Stomach (tissue), 9 donors: ENCODE results near the gene MYO9B. TPM values are rescaled to one million over a fixed set of nuclear protein-coding genes. Genes with fewer than 3 reads are reported as not detected.

Source experiments
- DNase-seq, 2 donors: peaks; one replicate each; pipeline versions ENCODE4 v3.0.0 to v3.0.0-alpha.2; 2013 to 2019
- H3K27ac ChIP-seq, 5 donors: fragments of 200-600 bp in 4 of 5; sonication (generic) in 4 of 5; one replicate each; pipeline ENCODE4 v1.5.1; 2013 to 2019; ENCODE audit warnings: mild to moderate bottlenecking in 1 of 5, moderate library complexity in 1 of 5
- H3K27me3 ChIP-seq, 3 donors: fragments of 200-600 bp; sonication (generic); one replicate each; pipeline ENCODE4 v1.5.1; 2017 to 2019; ENCODE audit warnings: mixed run types in 1 of 3
- H3K36me3 ChIP-seq, 4 donors: fragments of 200-600 bp; sonication (generic); 1 replicate in 3 of 4; 2 replicates in 1 of 4; pipeline ENCODE4 v1.5.1; 2016 to 2019
- H3K4me1 ChIP-seq, 4 donors: fragments of 200-600 bp; sonication (generic); one replicate each; pipeline ENCODE4 v1.5.1; 2016 to 2019
- H3K4me3 ChIP-seq, 4 donors: fragments of 200-600 bp; sonication (generic) in 3 of 4; one replicate each; pipeline ENCODE4 v1.5.1; 2016 to 2019; ENCODE audit warnings: mild to moderate bottlenecking in 1 of 4
- H3K9me3 ChIP-seq, 4 donors: fragments of 200-600 bp; sonication (generic); one replicate each; pipeline ENCODE4 v1.5.1; 2016 to 2019
- CTCF ChIP-seq, 7 experiments: fragments of 450-650 bp in 4 of 7; fragments of 200-600 bp in 3 of 7; sonication (generic) in 3 of 7; IDR thresholded peaks; one replicate each; pipeline ENCODE4 v1.5.1; 2016 to 2019; ENCODE audit warnings: antibody characterized with exemption in 7 of 7, control low read depth in 2 of 7, mild to moderate bottlenecking in 1 of 7
- EP300 ChIP-seq: sonication (generic); formaldehyde crosslinking; IDR thresholded peaks from one replicate; pipeline ENCODE4 v1.6.1; 2017; ENCODE audit warnings: antibody characterized with exemption
- POLR2A ChIP-seq, 4 donors: fragments of 450-650 bp; IDR thresholded peaks; one replicate each; pipeline ENCODE4 v1.6.1; 2016; ENCODE audit warnings: antibody characterized with exemption in 4 of 4, control low read depth in 2 of 4, mild to moderate bottlenecking in 1 of 4, moderate library complexity in 1 of 4
- POLR2AphosphoS5 ChIP-seq, 3 donors: sonication (generic); formaldehyde crosslinking; IDR thresholded peaks; one replicate each; pipeline ENCODE4 v1.6.1; 2016; ENCODE audit warnings: antibody characterized with exemption in 3 of 3
- WGBS, 5 donors: extraction: QIAGEN DNeasy Blood & Tissue Kit in 3 of 5; methylation state at CpG; one replicate each; pipeline versions ENCODE4 v1.1.5 to v1.1.7; 2013 to 2018; 5-methylcytosine and 5-hydroxymethylcytosine counted together
- intact Hi-C: fragments of 100-400 bp; cut with DNase I; formaldehyde crosslinking; loops from one replicate; pipeline ENCODE4 v1.15.1; 2023; ENCODE audit warnings: low total_unique reads
- polyA plus RNA-seq, 3 donors: library from polyadenylated mRNA; stranded (reverse); fragments of 200-250 nt; gene quantifications; one replicate each; pipeline ENCODE4 v1.2.3, GENCODE V29; 2013
- total RNA-seq, 5 donors: library from RNA; depleted of rRNA; stranded (reverse); fragments of >200 nt; gene quantifications; one replicate each; pipeline versions ENCODE4 v1.1.0 to v1.2.3, GENCODE V29; 2014 to 2016
- donor health status: healthy with polysubstance abuse.
- donor health status: Bipolar disorder and iron deficiency.
- donor health status: healthy.

MYO9B gene
- total and polyA plus RNA-seq, 8 donors, result 30.2 to 265 (median 62.5) TPM

GRCh38 chr19:17237747-17238706 is 162.4 kb downstream of the MYO9B start:
- no peaks in the 10 kb centered on the region for H3K9me3 ChIP-seq
- peaks cover 4 to 35% (median 32%) of the 10 kb centered on the region in 4 donors for H3K36me3 ChIP-seq
- H3K4me3 ChIP-seq, result no peak overlapping the region
- intact Hi-C loops, result no loop called here
- no peak for DNase-seq
- WGBS, 5 donors, result 89 to 93% (median 90%) methylated on average over 13 of the region's 13 CpGs
- TF ChIP-seq EP300, result no peak
- no peaks in the 10 kb centered on the region for H3K27me3 ChIP-seq
- H3K27ac ChIP-seq, result peak overlapping the region in 3 of 5 donors; percentile 42 to 87 (median 86)
- peaks cover 60 to 89% (median 82%) of the 10 kb centered on the region in 4 donors for H3K4me1 ChIP-seq

GRCh38 chr19:17240062-17240752 is 164.6 kb downstream of the MYO9B start:
- Histone ChIP-seq H3K4me3 (peak overlapping the region in 1 of 4 donors; percentile 30), H3K9me3 (no peaks in the 10 kb centered on the region), H3K27ac (peak overlapping the region; percentile 83 to 95 (median 87)), H3K36me3 (peaks cover 0 to 26% (median 21%) of the 10 kb centered on the region in 4 donors), H3K27me3 (no peaks in the 10 kb centered on the region), H3K4me1 (peaks cover 59 to 89% (median 83%) of the 10 kb centered on the region in 4 donors)
- TF ChIP-seq POLR2AphosphoS5 (IDR thresholded peaks at IDR 0.05) (peak in 1 of 3 donors; percentile 48), EP300 (no peak)
- intact Hi-C loops, result no loop called here
- 22 to 58% (median 41%) methylated on average over 24 of the region's 24 CpGs for WGBS, 5 donors
- peak; percentile 70 to 76 for DNase-seq

GRCh38 chr19:17240826-17241399 is 165.3 kb downstream of the MYO9B start:
- WGBS, 5 donors, result 92 to 97% (median 92%) methylated on average over 6 of the region's 6 CpGs

GRCh38 chr19:17242431-17243208 is 167.0 kb downstream of the MYO9B start:
- Histone ChIP-seq H3K27ac (peak overlapping the region; percentile 83 to 95 (median 87)), H3K4me1 (peaks cover 53 to 81% (median 76%) of the 10 kb centered on the region in 4 donors), H3K4me3 (peak overlapping the region in 3 of 4 donors; percentile 86 to 97 (median 95)), H3K27me3 (no peaks in the 10 kb centered on the region), H3K9me3 (no peaks in the 10 kb centered on the region), H3K36me3 (peaks cover 0 to 20% (median 20%) of the 10 kb centered on the region in 4 donors)
- intact Hi-C loops, result no loop called here
- WGBS, 5 donors, result 35 to 61% (median 41%) methylated on average over 4 to 8 of the region's 8 CpGs
- TF ChIP-seq POLR2AphosphoS5 (IDR thresholded peaks at IDR 0.05) (no peak), EP300 (no peak), POLR2A (IDR thresholded peaks at IDR 0.05) (no peak), CTCF (IDR thresholded peaks at IDR 0.05) (no peak)
- DNase-seq, result peak in 1 of 2 donors; percentile 30

More at GRCh38 chr19:17240826-17241399, 165.3 kb downstream of the MYO9B start:
- Histone ChIP-seq H3K9me3 (no peaks in the 10 kb centered on the region), H3K4me1 (peaks cover 52 to 82% (median 76%) of the 10 kb centered on the region in 4 donors), H3K4me3 (peak overlapping the region in 1 of 4 donors; percentile 30), H3K36me3 (peaks cover 0 to 26% (median 21%) of the 10 kb centered on the region in 4 donors), H3K27me3 (no peaks in the 10 kb centered on the region), H3K27ac (peak overlapping the region; percentile 83 to 95 (median 87))
- intact Hi-C loops, result no loop called here
- TF ChIP-seq EP300 (no peak), CTCF (IDR thresholded peaks at IDR 0.05) (no peak), POLR2AphosphoS5 (IDR thresholded peaks at IDR 0.05) (no peak)
- no peak for DNase-seq
